ENCODE measurements around the gene EIF4E2.

Gene EIF4E2

DNA sequence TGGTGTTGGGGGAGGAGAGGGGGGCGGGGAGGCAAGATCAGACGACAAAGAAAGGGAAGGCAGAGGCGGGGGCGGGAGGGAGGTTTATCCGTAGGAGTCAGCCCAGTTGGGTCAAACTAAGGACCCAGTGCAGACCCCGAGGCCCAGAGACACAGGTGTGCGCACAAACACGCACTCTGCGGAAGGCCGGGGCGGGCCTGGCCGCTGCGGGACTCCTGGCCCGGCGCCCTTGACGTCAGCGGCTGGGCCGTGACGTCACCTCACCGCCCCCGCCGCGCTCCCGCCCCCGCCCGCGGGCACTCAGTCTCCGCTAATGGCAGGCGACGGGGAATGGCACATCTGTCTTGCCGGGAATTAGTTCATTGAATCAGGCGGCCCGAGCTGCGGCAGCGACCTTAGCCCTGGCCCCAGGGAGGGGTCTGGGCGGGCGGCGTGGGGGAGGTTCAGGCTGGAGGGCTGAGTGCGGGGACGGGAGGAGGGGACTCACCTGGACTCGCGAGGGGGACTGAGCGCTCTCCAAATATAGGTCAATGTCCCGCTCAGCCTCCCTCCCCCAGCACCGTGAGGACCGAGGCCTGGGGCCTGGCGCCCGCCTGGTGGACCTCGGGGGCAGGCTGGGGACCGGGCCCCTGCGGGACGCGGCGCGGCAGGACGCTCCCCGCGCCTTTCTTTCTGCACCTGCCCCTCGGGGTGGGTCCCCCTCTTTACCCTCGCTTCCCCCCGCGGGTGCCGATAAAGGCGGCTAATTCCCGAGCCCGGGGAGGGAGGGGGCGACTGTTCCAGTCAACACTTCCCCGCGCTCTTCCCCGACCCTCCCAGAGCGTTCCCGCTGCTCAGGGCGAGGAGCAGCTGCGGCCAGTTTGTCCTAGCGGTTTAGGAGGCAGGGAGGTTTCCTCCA is 47.3 kb upstream of the EIF4E2 start:
- H3K36me3 ChIP-seq (ENCODE audit: insufficient read depth): no peaks in the 10 kb centered on the region
- no peaks in the 10 kb centered on the region for H4K20me1 ChIP-seq (ENCODE audit: insufficient read depth)
- peaks cover 31% of the 10 kb centered on the region for H3K27me3 ChIP-seq (ENCODE audit: insufficient read depth, low read depth)
- no peak overlapping the region for H3K9ac ChIP-seq
- no peaks in the 10 kb centered on the region for H3K79me2 ChIP-seq (ENCODE audit: insufficient read depth, low read depth)
- H2AFZ ChIP-seq (ENCODE audit: low read depth): no peak overlapping the region
- no peaks in the 10 kb centered on the region for H3K4me1 ChIP-seq (ENCODE audit: low read depth, poor library complexity, severe bottlenecking)
- no peak for TF ChIP-seq CTCF (conservative IDR thresholded peaks at IDR 0.05; ENCODE audit: low read depth, low read length)
- H3K4me3 ChIP-seq (IDR thresholded peaks at IDR 0.05; ENCODE audit: insufficient read depth, low read depth, low read length): no peak overlapping the region
- no peak overlapping the region for H3K4me2 ChIP-seq
- H3K27ac ChIP-seq: no peak overlapping the region

- Histone ChIP-seq H2AFZ (ENCODE audit: low read depth) (no peak overlapping the region), H3K27ac (no peak overlapping the region), H4K20me1 (ENCODE audit: insufficient read depth) (no peaks in the 10 kb centered on the region), H3K9ac (no peak overlapping the region), H3K36me3 (ENCODE audit: insufficient read depth) (no peaks in the 10 kb centered on the region), H3K4me1 (ENCODE audit: low read depth, poor library complexity, severe bottlenecking) (no peaks in the 10 kb centered on the region), H3K79me2 (ENCODE audit: insufficient read depth, low read depth) (no peaks in the 10 kb centered on the region), H3K4me2 (no peak overlapping the region), H3K4me3 (IDR thresholded peaks at IDR 0.05; ENCODE audit: insufficient read depth, low read depth, low read length) (no peak overlapping the region), H3K27me3 (ENCODE audit: insufficient read depth, low read depth) (peaks cover 31% of the 10 kb centered on the region)
- no peak for TF ChIP-seq CTCF (conservative IDR thresholded peaks at IDR 0.05; ENCODE audit: low read depth, low read length)
Observed at GRCh38 chr2:232503809-232504323, 46.6 kb upstream of the EIF4E2 start.

GRCh38 chr2:232504438-232504837 is 46.1 kb upstream of the EIF4E2 start:
- no peaks in the 10 kb centered on the region for H3K4me1 ChIP-seq (ENCODE audit: low read depth, poor library complexity, severe bottlenecking)
- peaks cover 31% of the 10 kb centered on the region for H3K27me3 ChIP-seq (ENCODE audit: insufficient read depth, low read depth)
- H3K27ac ChIP-seq: no peak overlapping the region
- no peaks in the 10 kb centered on the region for H3K79me2 ChIP-seq (ENCODE audit: insufficient read depth, low read depth)
- H4K20me1 ChIP-seq (ENCODE audit: insufficient read depth): no peaks in the 10 kb centered on the region
- no peak overlapping the region for H3K4me3 ChIP-seq (IDR thresholded peaks at IDR 0.05; ENCODE audit: insufficient read depth, low read depth, low read length)
- H2AFZ ChIP-seq (ENCODE audit: low read depth): no peak overlapping the region
- H3K9ac ChIP-seq: no peak overlapping the region
- no peaks in the 10 kb centered on the region for H3K36me3 ChIP-seq (ENCODE audit: insufficient read depth)
- H3K4me2 ChIP-seq: no peak overlapping the region
- TF ChIP-seq CTCF (conservative IDR thresholded peaks at IDR 0.05; ENCODE audit: low read depth, low read length): no peak

DNA sequence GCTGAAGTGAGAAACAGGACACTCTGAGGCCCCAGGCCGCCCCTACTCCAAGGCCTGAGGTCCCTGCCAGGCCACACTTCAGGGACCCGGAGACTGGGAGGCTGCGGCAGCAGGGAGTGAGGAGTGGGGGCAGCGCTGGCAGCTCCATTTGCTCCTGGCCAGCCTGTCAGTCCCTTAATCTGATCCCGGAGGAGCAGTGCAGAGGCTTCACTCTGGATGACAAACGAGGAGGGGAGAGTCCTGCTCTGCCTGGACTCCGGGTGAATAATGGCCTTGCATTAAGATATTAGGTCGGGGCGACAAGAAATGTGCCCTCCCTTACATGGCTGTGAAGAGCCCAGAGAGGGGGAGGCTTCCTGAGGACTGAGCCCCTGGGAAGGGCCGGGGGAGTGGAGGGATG is 44.6 kb upstream of the EIF4E2 start:
- Histone ChIP-seq H3K79me2 (ENCODE audit: insufficient read depth, low read depth) (no peaks in the 10 kb centered on the region), H3K4me2 (no peak overlapping the region), H3K4me1 (ENCODE audit: low read depth, poor library complexity, severe bottlenecking) (no peaks in the 10 kb centered on the region), H3K27me3 (ENCODE audit: insufficient read depth, low read depth) (peaks cover 31% of the 10 kb centered on the region), H4K20me1 (ENCODE audit: insufficient read depth) (no peaks in the 10 kb centered on the region), H2AFZ (ENCODE audit: low read depth) (no peak overlapping the region), H3K27ac (no peak overlapping the region), H3K36me3 (ENCODE audit: insufficient read depth) (no peaks in the 10 kb centered on the region), H3K9ac (no peak overlapping the region), H3K4me3 (IDR thresholded peaks at IDR 0.05; ENCODE audit: insufficient read depth, low read depth, low read length) (no peak overlapping the region)
- TF ChIP-seq CTCF (conservative IDR thresholded peaks at IDR 0.05; ENCODE audit: low read depth, low read length): no peak

Measured in KMS-11 (cell line).